ENCODE data around the gene RAP1B.

The RAP1B gene

GRCh38 chr12:68622250-68622649 is 11.6 kb downstream of the RAP1B start:
- Histone ChIP-seq H3K18ac (ENCODE audit: low read length) (no peak overlapping the region), H3K4me3 (ENCODE audit: low read length in 2 of 2) (no peak overlapping the region), H2BK12ac (ENCODE audit: low read length) (no peak overlapping the region), H3K27me3 (ENCODE audit: control insufficient read depth in 3 of 3, insufficient read depth in 3 of 3, low read depth in 1 of 3, low read length in 3 of 3) (no peaks in the 10 kb centered on the region), H4K8ac (ENCODE audit: low read depth, low read length) (no peak overlapping the region), H3K4me1 (ENCODE audit: control insufficient read depth in 2 of 2, insufficient read depth in 1 of 2, low read depth in 1 of 2, low read length in 2 of 2) (no peaks in the 10 kb centered on the region), H3K9ac (ENCODE audit: low read depth, low read length, poor library complexity) (no peak overlapping the region), H3K9me3 (replicated peaks in 1 of 2; ENCODE audit: control insufficient read depth in 2 of 2, insufficient read depth in 1 of 2, low read depth in 1 of 2, low read length in 2 of 2) (peaks cover 0 to 14% of the 10 kb centered on the region in 2 donors), H2BK120ac (ENCODE audit: low read depth, low read length) (no peak overlapping the region), H2BK15ac (ENCODE audit: low read length) (no peak overlapping the region), H2AK5ac (ENCODE audit: low read depth, low read length) (no peak overlapping the region), H3K79me1 (ENCODE audit: low read depth, low read length) (peaks cover 3% of the 10 kb centered on the region), H4K91ac (ENCODE audit: low read depth, low read length, poor library complexity) (no peak overlapping the region), H3K23ac (ENCODE audit: low read depth, low read length, poor library complexity) (no peak overlapping the region), H3K27ac (replicated peaks; ENCODE audit: low read length) (no peak overlapping the region), H3K4me2 (ENCODE audit: insufficient read depth, low read length, poor library complexity, severe bottlenecking) (no peak overlapping the region), H3K4ac (ENCODE audit: low read length) (no peak overlapping the region), H2AFZ (ENCODE audit: low read length) (no peak overlapping the region), H3K14ac (ENCODE audit: low read length) (no peak overlapping the region), H2BK5ac (ENCODE audit: low read length) (no peak overlapping the region), H3K36me3 (replicated peaks in 1 of 2; ENCODE audit: control insufficient read depth in 2 of 2, insufficient read depth in 2 of 2, low read length in 2 of 2) (peaks cover 3 to 61% of the 10 kb centered on the region in 2 donors)
- DNase-seq (ENCODE audit: low spot score): no peak
- WGBS, 2 donors (ENCODE audit: extremely low coverage in 2 of 2, insufficient read length in 2 of 2, insufficient replicate concordance in 1 of 2): no CpG with 5 or more reads among the region's 1 CpG

DNA sequence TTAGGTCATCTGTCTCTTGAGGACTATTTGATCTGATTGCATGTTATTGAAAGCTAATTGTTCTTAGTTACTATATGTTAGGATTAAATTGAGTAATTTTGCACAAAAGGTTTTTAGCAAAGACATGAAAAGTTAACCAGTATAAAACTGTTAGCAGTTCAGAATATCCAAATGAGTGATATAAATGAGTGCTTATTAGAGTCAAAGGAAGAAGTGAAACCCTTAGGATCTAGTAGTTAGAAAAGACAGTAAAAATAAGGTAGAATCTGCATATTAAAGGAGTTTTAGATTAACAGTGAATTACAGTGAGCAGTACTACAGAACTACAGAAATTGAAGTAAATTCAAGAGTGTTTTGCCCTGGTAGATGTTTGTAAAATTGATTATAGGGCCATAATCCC is 12.4 kb downstream of the RAP1B start:
- Histone ChIP-seq H3K4me3 (ENCODE audit: low read length in 2 of 2) (no peak overlapping the region), H2BK120ac (ENCODE audit: low read depth, low read length) (no peak overlapping the region), H3K79me1 (ENCODE audit: low read depth, low read length) (peaks cover 1% of the 10 kb centered on the region), H4K91ac (ENCODE audit: low read depth, low read length, poor library complexity) (no peak overlapping the region), H2BK5ac (ENCODE audit: low read length) (no peak overlapping the region), H4K8ac (ENCODE audit: low read depth, low read length) (no peak overlapping the region), H2BK15ac (ENCODE audit: low read length) (no peak overlapping the region), H3K18ac (ENCODE audit: low read length) (no peak overlapping the region), H3K36me3 (replicated peaks in 1 of 2; ENCODE audit: control insufficient read depth in 2 of 2, insufficient read depth in 2 of 2, low read length in 2 of 2) (peaks cover 3 to 61% of the 10 kb centered on the region in 2 donors), H3K9me3 (replicated peaks in 1 of 2; ENCODE audit: control insufficient read depth in 2 of 2, insufficient read depth in 1 of 2, low read depth in 1 of 2, low read length in 2 of 2) (peaks cover 3 to 22% of the 10 kb centered on the region in 2 donors), H2AK5ac (ENCODE audit: low read depth, low read length) (no peak overlapping the region), H3K9ac (ENCODE audit: low read depth, low read length, poor library complexity) (no peak overlapping the region), H3K4ac (ENCODE audit: low read length) (no peak overlapping the region), H3K14ac (ENCODE audit: low read length) (no peak overlapping the region), H3K27ac (replicated peaks; ENCODE audit: low read length) (no peak overlapping the region), H3K4me1 (ENCODE audit: control insufficient read depth in 2 of 2, insufficient read depth in 1 of 2, low read depth in 1 of 2, low read length in 2 of 2) (no peaks in the 10 kb centered on the region), H2BK12ac (ENCODE audit: low read length) (no peak overlapping the region), H3K27me3 (ENCODE audit: control insufficient read depth in 3 of 3, insufficient read depth in 3 of 3, low read depth in 1 of 3, low read length in 3 of 3) (no peaks in the 10 kb centered on the region), H2AFZ (ENCODE audit: low read length) (no peak overlapping the region), H3K23ac (ENCODE audit: low read depth, low read length, poor library complexity) (no peak overlapping the region), H3K4me2 (ENCODE audit: insufficient read depth, low read length, poor library complexity, severe bottlenecking) (no peak overlapping the region)
- DNase-seq (ENCODE audit: low spot score): no peak

DNA sequence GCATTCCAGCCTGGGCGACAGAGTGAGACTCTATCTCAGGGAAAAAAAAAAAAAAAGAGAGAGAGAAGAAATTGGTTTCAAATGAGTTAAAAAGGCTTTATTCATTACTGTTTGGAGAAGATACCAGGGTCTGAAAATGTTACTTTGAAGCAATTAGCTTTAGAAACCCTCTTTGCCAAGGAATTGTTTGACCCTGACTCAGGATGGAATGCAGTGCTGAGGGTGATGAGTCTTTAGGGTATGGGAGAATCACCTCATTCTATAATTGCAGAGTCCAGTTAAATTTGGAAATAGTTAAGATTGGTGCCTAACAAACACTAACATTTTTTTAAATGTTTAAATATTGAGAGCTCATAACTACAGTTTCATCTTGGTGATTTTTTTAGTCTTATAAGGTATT is 13.3 kb downstream of the RAP1B start:
- H2BK5ac ChIP-seq (ENCODE audit: low read length): no peak overlapping the region
- no peak overlapping the region for H3K18ac ChIP-seq (ENCODE audit: low read length)
- no peaks in the 10 kb centered on the region for H3K27me3 ChIP-seq (ENCODE audit: control insufficient read depth in 3 of 3, insufficient read depth in 3 of 3, low read depth in 1 of 3, low read length in 3 of 3)
- H3K4ac ChIP-seq (ENCODE audit: low read length): no peak overlapping the region
- H2AK5ac ChIP-seq (ENCODE audit: low read depth, low read length): no peak overlapping the region
- H3K79me1 ChIP-seq (ENCODE audit: low read depth, low read length): peaks cover 1% of the 10 kb centered on the region
- no peak overlapping the region for H2AFZ ChIP-seq (ENCODE audit: low read length)
- H3K14ac ChIP-seq (ENCODE audit: low read length): no peak overlapping the region
- no peak overlapping the region for H2BK12ac ChIP-seq (ENCODE audit: low read length)
- no peak overlapping the region for H3K4me2 ChIP-seq (ENCODE audit: insufficient read depth, low read length, poor library complexity, severe bottlenecking)
- no peaks in the 10 kb centered on the region for H3K4me1 ChIP-seq (ENCODE audit: control insufficient read depth in 2 of 2, insufficient read depth in 1 of 2, low read depth in 1 of 2, low read length in 2 of 2)
- DNase-seq (ENCODE audit: low spot score): no peak
- WGBS, 2 donors (ENCODE audit: extremely low coverage in 2 of 2, insufficient read length in 2 of 2, insufficient replicate concordance in 1 of 2): no CpG with 5 or more reads among the region's 1 CpG
- H2BK120ac ChIP-seq (ENCODE audit: low read depth, low read length): no peak overlapping the region
- peaks cover 3 to 63% of the 10 kb centered on the region in 2 donors for H3K36me3 ChIP-seq (replicated peaks in 1 of 2; ENCODE audit: control insufficient read depth in 2 of 2, insufficient read depth in 2 of 2, low read length in 2 of 2)
- peaks cover 3 to 26% of the 10 kb centered on the region in 2 donors for H3K9me3 ChIP-seq (replicated peaks in 1 of 2; ENCODE audit: control insufficient read depth in 2 of 2, insufficient read depth in 1 of 2, low read depth in 1 of 2, low read length in 2 of 2)
- H3K4me3 ChIP-seq (ENCODE audit: low read length in 2 of 2): no peak overlapping the region
- H2BK15ac ChIP-seq (ENCODE audit: low read length): no peak overlapping the region
- H4K8ac ChIP-seq (ENCODE audit: low read depth, low read length): no peak overlapping the region
- no peak overlapping the region for H3K9ac ChIP-seq (ENCODE audit: low read depth, low read length, poor library complexity)
- no peak overlapping the region for H4K91ac ChIP-seq (ENCODE audit: low read depth, low read length, poor library complexity)
- no peak overlapping the region for H3K27ac ChIP-seq (replicated peaks; ENCODE audit: low read length)
- H3K23ac ChIP-seq (ENCODE audit: low read depth, low read length, poor library complexity): no peak overlapping the region

- no CpG with 5 or more reads among the region's 2 CpGs for WGBS, 2 donors (ENCODE audit: extremely low coverage in 2 of 2, insufficient read length in 2 of 2, insufficient replicate concordance in 1 of 2)
- DNase-seq (ENCODE audit: low spot score): no peak
These were observed 14.2 kb downstream of the RAP1B start for GRCh38 chr12:68624933-68625332.

More at GRCh38 chr12:68624933-68625332, 14.2 kb downstream of the RAP1B start:
- no peak overlapping the region for H3K27ac ChIP-seq (replicated peaks; ENCODE audit: low read length)
- no peaks in the 10 kb centered on the region for H3K4me1 ChIP-seq (ENCODE audit: control insufficient read depth in 2 of 2, insufficient read depth in 1 of 2, low read depth in 1 of 2, low read length in 2 of 2)
- no peak overlapping the region for H3K4me2 ChIP-seq (ENCODE audit: insufficient read depth, low read length, poor library complexity, severe bottlenecking)
- H2BK12ac ChIP-seq (ENCODE audit: low read length): no peak overlapping the region
- no peak overlapping the region for H2AK5ac ChIP-seq (ENCODE audit: low read depth, low read length)
- peaks cover 3 to 67% of the 10 kb centered on the region in 2 donors for H3K36me3 ChIP-seq (replicated peaks in 1 of 2; ENCODE audit: control insufficient read depth in 2 of 2, insufficient read depth in 2 of 2, low read length in 2 of 2)
- peaks cover 3 to 26% of the 10 kb centered on the region in 2 donors for H3K9me3 ChIP-seq (replicated peaks in 1 of 2; ENCODE audit: control insufficient read depth in 2 of 2, insufficient read depth in 1 of 2, low read depth in 1 of 2, low read length in 2 of 2)
- no peak overlapping the region for H3K23ac ChIP-seq (ENCODE audit: low read depth, low read length, poor library complexity)
- no peak overlapping the region for H3K9ac ChIP-seq (ENCODE audit: low read depth, low read length, poor library complexity)
- no peak overlapping the region for H2BK5ac ChIP-seq (ENCODE audit: low read length)
- no peak overlapping the region for H3K4me3 ChIP-seq (ENCODE audit: low read length in 2 of 2)
- H3K18ac ChIP-seq (ENCODE audit: low read length): no peak overlapping the region
- no peak overlapping the region for H3K4ac ChIP-seq (ENCODE audit: low read length)
- no peak overlapping the region for H4K8ac ChIP-seq (ENCODE audit: low read depth, low read length)
- H3K27me3 ChIP-seq (ENCODE audit: control insufficient read depth in 3 of 3, insufficient read depth in 3 of 3, low read depth in 1 of 3, low read length in 3 of 3): no peaks in the 10 kb centered on the region
- no peak overlapping the region for H4K91ac ChIP-seq (ENCODE audit: low read depth, low read length, poor library complexity)
- H3K14ac ChIP-seq (ENCODE audit: low read length): no peak overlapping the region
- peaks cover 1% of the 10 kb centered on the region for H3K79me1 ChIP-seq (ENCODE audit: low read depth, low read length)
- no peak overlapping the region for H2AFZ ChIP-seq (ENCODE audit: low read length)
- no peak overlapping the region for H2BK120ac ChIP-seq (ENCODE audit: low read depth, low read length)
- no peak overlapping the region for H2BK15ac ChIP-seq (ENCODE audit: low read length)

Measured in neuronal stem cell (in vitro differentiated cells).